ENCODE data around the gene KRT12. TPM values are rescaled to one million over a fixed set of nuclear protein-coding genes. Genes with fewer than 3 reads are reported as not detected.

Gene KRT12
- not detected in 2 replicates for total RNA-seq

DNA sequence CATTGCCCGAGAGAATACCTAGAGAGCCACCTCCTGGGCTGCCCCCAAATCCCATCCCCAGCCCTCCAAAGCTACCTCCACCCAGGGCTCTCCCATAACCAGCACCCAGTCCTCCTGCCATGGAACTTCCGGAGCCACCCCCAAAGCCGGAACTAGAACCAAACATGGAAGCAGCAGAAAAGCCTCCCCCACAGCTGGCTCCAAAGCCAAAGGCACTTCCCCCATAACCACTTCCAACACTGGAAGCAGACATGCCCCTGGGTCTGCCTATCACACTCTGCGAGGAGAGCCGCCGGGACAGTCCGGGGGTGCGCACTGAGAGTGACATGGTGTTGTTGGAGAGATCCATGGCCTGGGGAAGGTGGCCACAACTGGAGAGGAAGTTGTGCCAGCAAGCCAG, at the start of gene KRT12:
Gene KRT12, minus strand, starts transcription at position 386 of the 400 bp plus-strand sequence. Its CDS starts 37 bp downstream, at position 349.

GRCh38 chr17:40884708-40885512, 17.9 kb upstream of the KRT12 start, which contains the start of gene KRT20:
KRT20 (minus strand) TSS chr17:40885242; CDS start chr17:40885185, 57 bp downstream.

GRCh38 chr17:40822132-40822812, 44.8 kb downstream of the KRT12 start, which contains the start of gene KRT10:
KRT10 (minus strand) TSS chr17:40822614; CDS start chr17:40822585, 29 bp downstream.

Other genes with a start within 250 kb of the KRT12 start
- 76.9 and 81.0 TPM in 2 replicates for gene SMARCE1, start 219.4 kb downstream of the KRT12 start, total RNA-seq
- 0.09 TPM in 1 of 2 replicates, not detected in the other for gene KRT222, start 202.0 kb downstream of the KRT12 start, total RNA-seq
- not detected in 2 replicates for gene KRT24, start 163.5 kb downstream of the KRT12 start, total RNA-seq
- gene KRT25, start 111.9 kb downstream of the KRT12 start, total RNA-seq = not detected in 2 replicates
- not detected in 2 replicates for gene KRT26, start 95.0 kb downstream of the KRT12 start, total RNA-seq
- not detected in 2 replicates for gene KRT27, start 84.7 kb downstream of the KRT12 start, total RNA-seq
- gene KRT28, start 67.3 kb downstream of the KRT12 start, total RNA-seq = not detected in 2 replicates
- 1.9 and 2.4 TPM in 2 replicates for gene KRT10, start 44.6 kb downstream of the KRT12 start, total RNA-seq
- gene KRT20, start 18.0 kb upstream of the KRT12 start, total RNA-seq = not detected in 2 replicates
- gene KRT23, start 70.4 kb upstream of the KRT12 start, total RNA-seq = under 0.01 and 0.46 TPM in 2 replicates
- gene KRT39, start 99.7 kb upstream of the KRT12 start, total RNA-seq = not detected in 2 replicates
- gene KRT40, start 117.1 kb upstream of the KRT12 start, total RNA-seq = not detected in 2 replicates
- not detected in 2 replicates for gene KRTAP3-3, start 126.9 kb upstream of the KRT12 start, total RNA-seq
- gene KRTAP3-2, start 132.7 kb upstream of the KRT12 start, total RNA-seq = not detected in 2 replicates
- gene KRTAP3-1, start 141.9 kb upstream of the KRT12 start, total RNA-seq = not detected in 2 replicates
- gene KRTAP1-5, start 160.0 kb upstream of the KRT12 start, total RNA-seq = 0.57 and 0.83 TPM in 2 replicates
- gene KRTAP1-4, start 163.0 kb upstream of the KRT12 start, total RNA-seq = not detected in 2 replicates
- not detected in 2 replicates for gene KRTAP1-3, start 167.7 kb upstream of the KRT12 start, total RNA-seq
- not detected in 2 replicates for gene KRTAP1-1, start 174.2 kb upstream of the KRT12 start, total RNA-seq
- gene KRTAP2-1, start 180.1 kb upstream of the KRT12 start, total RNA-seq = not detected in 2 replicates
- not detected in 2 replicates for gene KRTAP2-2, start 188.0 kb upstream of the KRT12 start, total RNA-seq
- gene KRTAP2-3, start 192.9 kb upstream of the KRT12 start, total RNA-seq = not detected in 2 replicates
- gene KRTAP2-4, start 198.7 kb upstream of the KRT12 start, total RNA-seq = not detected in 2 replicates
- gene KRTAP4-7, start 216.9 kb upstream of the KRT12 start, total RNA-seq = not detected in 2 replicates
- not detected in 2 replicates for gene KRTAP4-8, start 230.9 kb upstream of the KRT12 start, total RNA-seq
- gene KRTAP4-16, start 235.0 kb upstream of the KRT12 start, total RNA-seq = not detected in 2 replicates
- gene KRTAP4-9, start 238.2 kb upstream of the KRT12 start, total RNA-seq = not detected in 2 replicates